TTC549 (cell line): ENCODE results near the gene MED12L.

Experiments
- FAIRE-seq: peaks from 2 replicates; lab custom pipeline; 2012; peaks lifted over from hg19 to GRCh38; lab: Jason Lieb, UNC

Gene MED12L

GRCh38 chr3:151175952-151176351, 90.5 kb downstream of the MED12L start:
- FAIRE-seq, result no peak

DNA sequence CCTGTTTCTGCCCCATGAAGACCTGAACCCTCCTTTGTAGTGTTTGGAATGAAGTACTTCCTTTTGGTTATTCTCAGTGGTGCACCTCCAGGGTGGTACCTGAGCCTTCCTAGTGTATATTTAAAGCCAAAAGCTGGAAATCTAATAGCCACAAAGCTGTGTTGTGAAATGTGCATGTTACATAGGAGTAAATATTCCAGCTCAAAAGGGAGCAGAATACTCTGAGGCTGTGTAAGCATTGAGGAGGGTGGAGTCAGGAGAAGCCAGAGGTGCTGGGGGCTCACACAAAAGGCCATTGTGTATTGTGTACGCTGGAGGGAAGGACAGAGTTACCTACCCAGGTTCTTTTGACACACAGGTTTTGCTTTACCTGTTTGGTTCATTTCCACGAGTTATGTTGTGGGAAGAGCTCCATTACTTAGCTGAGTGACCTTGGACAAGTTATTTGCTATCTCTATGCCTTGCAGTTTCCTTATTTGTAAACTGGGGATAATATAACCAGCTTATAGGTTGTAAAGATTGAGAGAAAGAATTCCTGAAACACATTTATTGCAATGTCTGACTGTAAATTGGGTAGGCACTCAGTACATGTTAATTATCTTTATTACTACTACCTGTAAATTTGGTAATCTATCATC, 92.9 kb downstream of the MED12L start:
- FAIRE-seq, result no peak

GRCh38 chr3:151182349-151183079, 97.0 kb downstream of the MED12L start:
- FAIRE-seq, result no peak

DNA sequence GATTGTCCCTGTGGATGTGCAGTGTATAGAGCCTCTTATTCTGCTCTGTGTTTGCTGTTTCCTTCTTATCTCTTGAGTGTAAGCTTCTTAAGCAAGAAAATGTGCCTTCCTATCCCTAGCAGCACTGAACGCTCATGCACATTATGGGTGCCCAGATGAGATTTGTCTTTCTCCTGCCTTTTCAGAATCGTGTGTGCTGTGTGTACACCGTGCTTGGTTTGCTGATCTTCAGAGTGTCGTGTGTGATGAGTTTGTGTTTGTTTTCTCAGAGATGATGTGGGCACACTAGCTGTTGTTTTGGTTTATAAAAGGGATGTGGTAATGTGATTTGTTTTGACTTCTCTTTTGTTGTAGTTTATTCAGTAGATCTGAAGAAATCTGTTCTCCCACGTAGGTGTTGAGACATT, 97.8 kb downstream of the MED12L start:
- no peak for FAIRE-seq

DNA sequence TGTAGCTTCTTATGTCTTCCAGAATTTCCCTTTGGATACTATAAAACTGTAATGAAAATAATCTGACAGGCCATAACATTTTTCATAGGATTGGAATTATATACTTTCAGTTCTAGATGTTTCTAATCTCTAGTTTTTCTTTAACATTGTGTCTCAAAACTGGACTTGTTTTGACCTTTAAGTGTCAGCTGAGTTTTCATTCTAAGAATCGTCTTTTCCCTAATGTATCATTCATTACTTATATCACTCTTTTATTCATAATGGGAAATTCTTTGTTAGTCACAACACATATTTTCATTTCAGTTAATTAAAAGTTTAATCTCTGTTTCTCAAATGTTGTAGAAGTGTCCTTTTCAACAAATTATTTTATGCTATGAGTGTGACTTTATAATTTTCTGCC, 105.6 kb downstream of the MED12L start:
- FAIRE-seq, result no peak

- no peak for FAIRE-seq
Observed at GRCh38 chr3:151192545-151192944, 107.1 kb downstream of the MED12L start.

- FAIRE-seq, result no peak
Observed at GRCh38 chr3:151195826-151196225, 110.4 kb downstream of the MED12L start.

DNA sequence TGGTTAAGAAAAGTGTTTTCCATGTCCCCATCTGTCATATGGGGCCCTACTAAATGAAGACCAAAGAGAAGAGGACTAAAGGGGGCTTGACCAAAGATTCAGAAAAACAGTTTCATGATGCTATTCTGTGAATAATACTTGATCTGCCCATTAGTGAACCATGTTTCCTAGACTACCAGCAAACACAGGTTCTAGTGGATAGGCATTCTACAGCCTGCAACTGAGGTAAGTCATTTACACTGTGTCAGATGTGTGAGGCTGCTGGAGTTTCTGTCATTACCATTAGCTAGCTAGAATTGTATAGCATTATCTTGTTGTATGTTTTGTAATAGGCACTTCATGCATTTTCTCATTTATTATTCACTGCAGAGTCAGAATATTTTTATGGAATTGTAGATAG, 111.0 kb downstream of the MED12L start:
- FAIRE-seq, result no peak

- FAIRE-seq, result no peak
Observed at GRCh38 chr3:151197228-151197627, 111.8 kb downstream of the MED12L start.

- no peak for FAIRE-seq
Observed at GRCh38 chr3:151197981-151198767, 112.7 kb downstream of the MED12L start.

- no peak for FAIRE-seq
Observed at GRCh38 chr3:151198849-151199248, 113.4 kb downstream of the MED12L start.

DNA sequence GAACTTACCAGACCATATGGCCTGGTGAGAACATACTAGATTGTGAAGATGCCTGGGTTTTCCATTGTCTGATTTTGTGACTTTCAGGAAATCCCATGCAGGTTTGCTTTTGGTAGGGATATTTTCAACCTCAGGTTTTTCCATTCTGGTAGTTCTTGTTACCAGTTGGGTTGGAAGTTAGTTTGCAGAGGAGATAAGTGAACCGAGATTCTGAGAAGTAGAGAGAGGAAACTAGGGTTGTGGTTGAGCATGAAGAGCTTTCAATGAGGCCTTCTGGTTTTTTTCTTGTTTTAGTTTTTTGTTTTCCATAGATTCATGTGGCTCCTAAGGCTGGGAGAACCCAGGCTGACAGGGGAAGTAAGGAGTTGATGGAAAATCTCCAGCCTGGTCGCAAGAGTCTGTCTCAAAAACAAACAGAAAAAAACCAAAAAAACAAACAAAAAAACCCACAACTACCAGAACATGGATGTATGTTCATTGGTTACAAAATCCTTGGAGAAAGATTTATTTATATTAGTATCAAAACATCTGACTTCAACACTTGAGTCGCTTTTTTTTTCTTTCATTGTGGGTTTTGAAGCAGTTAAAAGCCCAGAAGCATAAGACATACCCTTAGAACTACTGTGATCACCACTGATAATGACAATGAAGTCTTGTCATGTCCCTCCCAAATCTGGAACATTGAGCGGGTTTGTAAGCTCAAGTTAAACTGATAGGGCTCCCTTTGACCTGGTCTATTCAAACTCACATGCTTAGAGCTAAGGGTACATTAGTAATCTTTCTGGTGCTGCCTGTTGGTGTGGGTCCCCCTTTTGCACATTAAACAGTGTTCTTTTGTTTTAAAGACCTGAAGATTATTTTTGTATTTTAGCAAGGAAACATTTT, 114.3 kb downstream of the MED12L start:
- no peak for FAIRE-seq

DNA sequence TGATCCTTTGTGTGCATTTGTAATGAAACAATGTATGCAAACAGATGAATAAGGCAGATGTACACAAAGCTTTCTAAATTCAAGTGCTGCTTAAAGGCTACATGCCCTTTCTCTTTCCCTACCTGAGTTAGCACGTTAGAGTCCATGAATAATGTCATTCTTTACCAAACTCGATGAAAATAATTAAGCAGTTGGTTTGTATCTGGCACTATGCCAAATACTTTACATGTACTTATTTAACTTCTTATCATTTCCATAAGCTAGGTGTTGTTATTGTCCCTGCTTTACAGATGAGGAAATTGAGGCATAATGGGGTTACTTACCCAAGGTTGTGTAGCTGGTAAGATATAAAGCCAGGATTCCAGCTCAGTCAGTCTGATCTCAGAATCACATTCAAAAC, 115.1 kb downstream of the MED12L start:
- no peak for FAIRE-seq

- no peak for FAIRE-seq
Observed at GRCh38 chr3:151201051-151201730, 115.7 kb downstream of the MED12L start.

DNA sequence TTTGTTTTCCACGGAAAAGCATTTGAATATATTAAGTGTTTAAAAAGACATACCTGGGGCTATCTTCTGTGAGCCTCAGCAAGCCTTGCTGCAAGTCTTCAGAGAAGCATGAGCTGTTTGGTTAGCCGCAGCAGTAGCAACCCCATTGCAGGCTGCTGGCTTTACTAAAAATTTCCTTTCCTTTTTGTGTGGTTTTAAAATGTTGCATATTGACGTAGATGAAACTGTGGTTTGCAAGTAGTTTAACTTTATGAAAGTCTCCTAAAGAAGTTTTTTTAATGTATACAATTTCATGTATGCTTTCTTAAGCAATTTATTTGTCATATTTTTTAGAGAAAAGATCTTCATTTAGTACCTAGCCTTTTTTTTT, 117.6 kb downstream of the MED12L start, which contains the start of gene GPR171:
Gene GPR171, minus strand, starts transcription at position 166 of the 370 bp plus-strand sequence. CDS start 3,830 bp downstream, outside the sequence.
- FAIRE-seq, result no peak

DNA sequence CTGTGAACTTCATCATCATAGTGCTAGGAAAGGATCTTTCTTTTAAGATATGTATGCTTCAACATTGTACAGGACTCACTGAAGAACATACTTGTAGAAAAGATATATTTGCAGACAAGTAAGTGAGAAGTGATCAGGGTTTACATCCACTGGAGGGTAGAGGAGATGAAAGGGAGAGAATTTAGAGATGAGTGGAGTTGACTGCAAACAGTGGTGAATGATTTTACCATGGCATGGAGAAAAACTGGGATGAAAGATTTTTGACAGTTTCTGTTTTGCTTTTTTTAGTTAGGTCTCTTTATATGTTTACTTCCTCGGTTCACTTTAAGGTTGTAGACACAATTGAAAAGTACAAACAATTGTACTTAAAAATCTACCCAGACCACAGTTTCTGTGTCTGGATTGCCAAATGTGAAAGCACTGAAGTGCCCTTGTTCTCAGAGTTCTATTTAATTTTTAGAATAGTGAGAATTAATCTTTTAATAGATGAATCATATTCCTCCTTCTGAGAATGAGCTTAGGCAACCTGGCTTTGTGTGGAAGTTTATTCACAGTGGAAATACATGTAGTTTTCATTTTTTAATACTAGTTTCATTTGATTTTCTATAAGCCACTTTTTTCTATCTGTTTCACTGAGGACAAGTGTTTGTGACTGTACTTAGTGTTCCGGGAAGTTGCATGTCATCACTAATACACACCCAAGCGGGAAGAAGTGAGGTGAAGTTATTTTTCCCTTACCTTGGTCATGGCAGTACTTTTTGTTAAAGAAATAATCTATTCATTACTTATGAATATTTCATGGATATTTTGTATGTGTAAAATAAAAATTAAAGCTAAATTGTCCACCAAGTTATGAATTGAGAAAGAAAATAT, 119.3 kb downstream of the MED12L start:
- no peak for FAIRE-seq

- no peak for FAIRE-seq
Observed at GRCh38 chr3:151205482-151205881, 120.0 kb downstream of the MED12L start.

DNA sequence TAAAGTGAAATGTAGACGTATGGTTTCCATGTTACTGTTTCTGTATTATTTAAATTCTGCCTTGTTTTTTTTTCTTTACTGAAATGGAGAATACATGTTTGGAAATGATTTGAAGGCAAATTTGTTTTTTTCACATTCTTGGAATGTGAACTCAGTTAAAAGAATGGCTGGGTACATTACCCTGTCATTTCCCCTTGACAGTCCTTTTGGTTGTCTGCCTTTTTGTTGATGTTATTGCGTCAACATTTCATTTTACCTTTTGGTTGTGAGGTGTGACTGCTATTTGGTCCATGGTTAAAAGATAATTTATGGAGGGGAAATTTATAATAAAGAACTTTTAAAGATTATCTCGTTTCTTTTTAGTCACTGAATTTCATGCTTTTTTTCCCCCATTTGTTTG, 120.7 kb downstream of the MED12L start:
- FAIRE-seq, result no peak

- no peak for FAIRE-seq
Observed at GRCh38 chr3:151209654-151210053, 124.2 kb downstream of the MED12L start.

DNA sequence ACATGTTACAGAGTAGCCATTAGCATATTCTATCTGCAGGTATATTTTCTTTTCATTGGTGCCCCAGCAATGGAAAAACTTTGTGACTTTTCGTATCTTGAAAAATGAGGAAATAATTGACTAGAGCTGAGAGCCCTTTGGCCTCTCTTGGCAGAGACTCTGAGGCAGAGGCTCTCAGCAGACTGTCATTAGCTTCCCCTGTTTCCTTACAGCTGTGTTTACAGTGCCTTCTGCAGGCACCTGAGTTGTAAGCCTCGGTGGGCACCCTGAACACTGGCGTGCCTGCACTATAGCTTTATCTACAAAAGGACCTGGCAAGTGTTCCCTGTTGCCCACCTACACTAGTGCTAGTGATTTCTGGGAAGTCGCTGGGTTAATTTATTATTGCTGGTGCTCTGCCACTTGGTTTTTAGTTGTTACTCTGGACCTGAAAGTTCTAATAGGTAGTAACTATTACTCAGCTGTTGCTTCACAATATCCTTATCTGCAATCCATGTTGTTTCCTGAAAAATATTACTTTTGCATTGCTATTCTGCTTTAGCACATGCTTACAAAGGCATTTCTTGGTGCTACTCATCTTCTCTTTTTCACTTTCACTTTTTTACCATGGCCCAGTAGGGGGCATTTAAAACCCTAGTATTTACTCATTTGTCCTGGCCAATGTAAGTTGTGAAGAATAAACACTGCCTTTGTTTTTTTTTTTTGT, 125.4 kb downstream of the MED12L start:
- FAIRE-seq, result no peak
